Suprapubic skin (tissue), 3 donors: Measurements from ENCODE around the gene ROR2.

Experiments
- EP300 ChIP-seq: sonication (generic); formaldehyde crosslinking; IDR thresholded peaks from one replicate; pipeline ENCODE4 v1.6.1; 2017; ENCODE audit warnings: antibody characterized with exemption
- POLR2A ChIP-seq, 2 donors: fragments of 450-650 bp; IDR thresholded peaks; one replicate each; pipeline ENCODE4 v1.6.1; 2017; ENCODE audit warnings: antibody characterized with exemption in 2 of 2, mild to moderate bottlenecking in 2 of 2, moderate library complexity in 2 of 2
- TF ChIP-seq, protein P1 (sequence below), 2 donors: fragments of 200-600 bp in 1 of 2; fragments of 450-650 bp in 1 of 2; sonication (generic) in 1 of 2; IDR thresholded peaks; one replicate each; pipeline ENCODE4 v1.5.1; 2016 to 2019; ENCODE audit warnings: antibody characterized with exemption in 2 of 2, mild to moderate bottlenecking in 1 of 2, moderate library complexity in 1 of 2

DNA sequence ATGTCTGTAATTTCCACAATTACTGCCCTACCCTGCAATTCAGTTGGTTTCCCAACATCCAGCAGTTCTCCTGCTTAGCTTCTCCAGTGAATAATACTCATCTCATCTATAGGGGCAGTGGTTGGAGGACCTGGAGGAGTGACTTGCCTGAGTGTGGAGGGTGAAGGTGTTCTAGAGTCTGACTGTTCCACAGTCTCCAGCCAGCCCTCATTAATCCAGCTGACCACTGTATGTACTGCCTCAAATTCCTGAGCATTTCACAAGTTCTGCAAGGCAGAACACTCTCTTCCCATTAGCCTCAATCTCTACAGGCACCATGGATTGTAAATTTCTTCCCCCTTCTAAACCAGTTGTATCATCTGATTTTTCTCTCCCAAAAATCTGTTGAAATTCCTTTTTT is 379.0 kb downstream of the ROR2 start:
- no peak for TF ChIP-seq POLR2A (IDR thresholded peaks at IDR 0.05)
- TF ChIP-seq, protein P1, sequence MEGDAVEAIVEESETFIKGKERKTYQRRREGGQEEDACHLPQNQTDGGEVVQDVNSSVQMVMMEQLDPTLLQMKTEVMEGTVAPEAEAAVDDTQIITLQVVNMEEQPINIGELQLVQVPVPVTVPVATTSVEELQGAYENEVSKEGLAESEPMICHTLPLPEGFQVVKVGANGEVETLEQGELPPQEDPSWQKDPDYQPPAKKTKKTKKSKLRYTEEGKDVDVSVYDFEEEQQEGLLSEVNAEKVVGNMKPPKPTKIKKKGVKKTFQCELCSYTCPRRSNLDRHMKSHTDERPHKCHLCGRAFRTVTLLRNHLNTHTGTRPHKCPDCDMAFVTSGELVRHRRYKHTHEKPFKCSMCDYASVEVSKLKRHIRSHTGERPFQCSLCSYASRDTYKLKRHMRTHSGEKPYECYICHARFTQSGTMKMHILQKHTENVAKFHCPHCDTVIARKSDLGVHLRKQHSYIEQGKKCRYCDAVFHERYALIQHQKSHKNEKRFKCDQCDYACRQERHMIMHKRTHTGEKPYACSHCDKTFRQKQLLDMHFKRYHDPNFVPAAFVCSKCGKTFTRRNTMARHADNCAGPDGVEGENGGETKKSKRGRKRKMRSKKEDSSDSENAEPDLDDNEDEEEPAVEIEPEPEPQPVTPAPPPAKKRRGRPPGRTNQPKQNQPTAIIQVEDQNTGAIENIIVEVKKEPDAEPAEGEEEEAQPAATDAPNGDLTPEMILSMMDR (IDR thresholded peaks at IDR 0.05): no peak
- TF ChIP-seq EP300: no peak
